Duodenal mucosa (tissue), 2 donors: ENCODE results near the gene KANK4.

Source experiments
- H3K27ac ChIP-seq: one replicate; pipeline ENCODE4 v1.7.0; 2013; ENCODE audit warnings: low read depth, low read length
- H3K27me3 ChIP-seq, 2 donors: one replicate each; pipeline ENCODE4 v1.7.0; 2013; ENCODE audit warnings: low read length in 2 of 2, control low read depth in 1 of 2; ENCODE audit not compliant: insufficient read depth in 2 of 2, control insufficient read depth in 1 of 2
- H3K36me3 ChIP-seq, 2 donors: one replicate each; pipeline ENCODE4 v1.7.0; 2013; ENCODE audit warnings: low read length in 2 of 2, control low read depth in 1 of 2; ENCODE audit not compliant: insufficient read depth in 2 of 2, control insufficient read depth in 1 of 2
- H3K4me1 ChIP-seq, 2 donors: one replicate each; pipeline ENCODE4 v1.7.0; 2013; ENCODE audit warnings: low read length in 2 of 2, control low read depth in 1 of 2; ENCODE audit not compliant: insufficient read depth in 2 of 2, control insufficient read depth in 1 of 2
- H3K4me3 ChIP-seq, 2 donors: one replicate each; pipeline ENCODE4 v1.7.0; 2013; ENCODE audit warnings: low read length in 2 of 2, low read depth in 1 of 2
- H3K9ac ChIP-seq, 2 donors: one replicate each; pipeline ENCODE4 v1.7.0; 2013; ENCODE audit warnings: low read length in 2 of 2, low read depth in 1 of 2
- H3K9me3 ChIP-seq, 2 donors: one replicate each; pipeline ENCODE4 v1.7.0; 2013; ENCODE audit warnings: low read length in 2 of 2, control low read depth in 1 of 2; ENCODE audit not compliant: control insufficient read depth in 1 of 2

The KANK4 gene

DNA sequence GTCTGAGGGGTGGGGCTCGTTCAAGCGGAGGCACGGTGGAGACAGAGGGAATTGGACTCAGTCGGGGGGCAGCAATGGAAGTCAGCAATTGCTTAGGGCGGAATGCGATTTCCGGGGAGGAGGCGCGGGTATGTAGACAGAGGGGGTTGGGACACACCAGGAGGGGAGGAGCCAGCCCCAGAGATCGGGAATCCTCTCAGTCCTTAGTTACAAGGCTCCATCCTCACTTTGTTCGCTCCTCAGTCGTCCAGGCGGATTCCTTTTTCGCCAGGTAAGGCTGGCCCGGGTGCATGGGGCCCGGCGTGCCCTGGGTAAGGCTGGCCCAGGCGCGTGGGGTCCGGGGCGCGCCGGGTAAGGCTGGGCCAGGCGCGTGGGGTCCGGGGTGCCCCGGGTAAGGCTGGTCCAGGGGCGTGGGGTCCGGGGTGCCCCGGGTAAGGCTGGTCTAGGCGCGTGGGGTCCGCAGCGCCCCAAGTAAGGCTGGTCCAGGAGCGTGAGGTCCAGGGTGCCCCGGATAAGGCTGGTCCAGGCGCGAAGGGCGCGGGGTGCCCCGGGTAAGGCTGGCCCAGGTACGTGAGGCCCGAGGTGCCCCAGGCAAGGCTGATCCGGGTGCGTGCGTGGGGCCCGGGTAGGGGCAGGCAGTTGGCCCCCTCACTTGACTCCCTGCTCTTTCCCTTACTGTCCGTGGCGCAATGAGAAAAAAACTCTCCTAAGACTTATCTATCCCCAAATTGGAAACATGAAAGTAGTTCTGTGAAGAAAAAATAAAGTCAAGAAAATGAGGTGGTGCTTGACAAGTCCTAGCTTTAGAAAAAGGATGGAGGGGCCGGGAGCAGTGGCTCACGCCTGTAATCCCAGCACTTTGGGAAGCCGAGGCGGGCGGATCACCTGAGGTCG is 124.3 kb downstream of the KANK4 start, which contains the start of gene L1TD1:
L1TD1 (plus strand) TSS at position 199 of the 894 bp plus-strand sequence. CDS start 11,780 bp downstream, outside the sequence.
- Histone ChIP-seq H3K9ac (no peak within 1 kb of the TSS), H3K9me3 (no peaks in the 10 kb centered on the region), H3K36me3 (no peaks in the 10 kb centered on the region), H3K4me1 (no peaks in the 10 kb centered on the region), H3K27me3 (peaks cover 5 to 6% of the 10 kb centered on the region in 2 donors), H3K27ac (no peak within 1 kb of the TSS), H3K4me3 (no peak within 1 kb of the TSS)

GRCh38 chr1:62188111-62188510 is 131.1 kb downstream of the KANK4 start:
- H3K27ac ChIP-seq = no peak overlapping the region
- no peak overlapping the region for H3K4me3 ChIP-seq
- no peaks in the 10 kb centered on the region for H3K36me3 ChIP-seq
- H3K9ac ChIP-seq = no peak overlapping the region
- H3K4me1 ChIP-seq = no peaks in the 10 kb centered on the region
- H3K27me3 ChIP-seq = no peaks in the 10 kb centered on the region
- H3K9me3 ChIP-seq = no peaks in the 10 kb centered on the region

DNA sequence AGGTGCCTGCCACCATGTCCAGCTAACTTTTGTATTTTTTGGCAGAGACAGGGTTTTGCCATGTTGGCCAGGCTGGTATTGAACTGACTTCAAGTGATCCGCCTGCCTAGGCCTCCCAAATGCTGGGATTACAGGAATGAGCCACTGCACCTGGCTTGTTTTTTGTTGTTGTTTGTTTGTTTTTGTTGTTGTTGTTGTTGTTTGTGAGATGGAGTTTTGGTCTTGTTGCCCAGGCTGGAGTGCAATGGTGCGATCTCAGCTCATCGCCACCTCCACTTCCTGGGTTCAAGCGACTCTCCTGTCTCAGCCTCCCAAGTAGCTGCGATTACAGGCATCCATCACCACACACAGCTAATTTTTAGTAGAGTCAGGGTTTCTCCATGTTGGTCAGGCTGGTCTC is 131.7 kb downstream of the KANK4 start:
- Histone ChIP-seq H3K4me1 (no peaks in the 10 kb centered on the region), H3K9ac (no peak overlapping the region), H3K9me3 (no peaks in the 10 kb centered on the region), H3K27ac (no peak overlapping the region), H3K27me3 (no peaks in the 10 kb centered on the region), H3K4me3 (no peak overlapping the region), H3K36me3 (no peaks in the 10 kb centered on the region)
